GM18507 (cell line): ENCODE data around the gene TRIM37.

ENCODE experiments used
- DNase-seq: peaks from one replicate; pipeline ENCODE4 v3.0.0; 2011; ENCODE audit warnings: low read depth; ENCODE audit not compliant: insufficient read length; ENCODE audit errors: extremely low spot score
- FAIRE-seq: peaks from 2 replicates; lab custom pipeline; 2011; peaks lifted over from hg19 to GRCh38; lab: Jason Lieb, UNC

The TRIM37 gene

GRCh38 chr17:59056857-59057256, 49.8 kb downstream of the TRIM37 start:
- DNase-seq (no peak), FAIRE-seq (no peak)

- DNase-seq (no peak), FAIRE-seq (no peak)
Observed at GRCh38 chr17:59049798-59050197, 56.9 kb downstream of the TRIM37 start.

GRCh38 chr17:59047616-59048015, 59.1 kb downstream of the TRIM37 start:
- DNase-seq (no peak), FAIRE-seq (no peak)

GRCh38 chr17:59046192-59046591, 60.5 kb downstream of the TRIM37 start:
- DNase-seq: no peak
- no peak for FAIRE-seq

- no peak for FAIRE-seq
- DNase-seq: no peak
Observed at GRCh38 chr17:59038734-59039133, 67.9 kb downstream of the TRIM37 start.

GRCh38 chr17:59037960-59038359, 68.7 kb downstream of the TRIM37 start:
- DNase-seq (no peak), FAIRE-seq (no peak)

- no peak for FAIRE-seq
- DNase-seq: no peak
Observed at GRCh38 chr17:59030811-59031210, 75.9 kb downstream of the TRIM37 start.

- FAIRE-seq (no peak), DNase-seq (no peak)
Observed at GRCh38 chr17:59028328-59028727, 78.4 kb downstream of the TRIM37 start.

- FAIRE-seq (peak; percentile 31), DNase-seq (no peak)
Observed at GRCh38 chr17:59027750-59028149, 78.9 kb downstream of the TRIM37 start.

- no peak for DNase-seq
- no peak for FAIRE-seq
Observed at GRCh38 chr17:59026176-59026939, 80.3 kb downstream of the TRIM37 start.

GRCh38 chr17:59024916-59025315, 81.8 kb downstream of the TRIM37 start:
- FAIRE-seq (no peak), DNase-seq (no peak)

GRCh38 chr17:59018019-59018418, 88.7 kb downstream of the TRIM37 start:
- DNase-seq (no peak), FAIRE-seq (no peak)

- FAIRE-seq (no peak), DNase-seq (no peak)
Observed at GRCh38 chr17:59011975-59012374, 94.7 kb downstream of the TRIM37 start.

- FAIRE-seq (no peak), DNase-seq (no peak)
Observed at GRCh38 chr17:59010026-59010425, 96.7 kb downstream of the TRIM37 start.

- FAIRE-seq: no peak
Observed at GRCh38 chr17:59008737-59009136, 97.9 kb downstream of the TRIM37 start.

GRCh38 chr17:59007995-59008394, 98.7 kb downstream of the TRIM37 start:
- no peak for FAIRE-seq
- DNase-seq: no peak

More at GRCh38 chr17:59008737-59009136, 97.9 kb downstream of the TRIM37 start:
- no peak for DNase-seq

GRCh38 chr17:59004338-59005111, 102.2 kb downstream of the TRIM37 start:
- DNase-seq: peak; percentile 18
- peak; percentile 91 for FAIRE-seq

- FAIRE-seq (no peak), DNase-seq (no peak)
Observed at GRCh38 chr17:59003860-59004259, 102.8 kb downstream of the TRIM37 start.

GRCh38 chr17:59002848-59003247, 103.8 kb downstream of the TRIM37 start:
- DNase-seq (no peak), FAIRE-seq (peak; percentile 48)

- FAIRE-seq: peak; percentile 65
Observed at GRCh38 chr17:59002126-59002525, 104.6 kb downstream of the TRIM37 start.

More at GRCh38 chr17:59002126-59002525, 104.6 kb downstream of the TRIM37 start:
- no peak for DNase-seq
